ENCODE data around the gene PRCD.
"Not testable (repeated sequence)": the region's sequence is repeated elsewhere in the genome, so short reads cannot be mapped to it uniquely, and the experiment has no call there.

PRCD gene

DNA sequence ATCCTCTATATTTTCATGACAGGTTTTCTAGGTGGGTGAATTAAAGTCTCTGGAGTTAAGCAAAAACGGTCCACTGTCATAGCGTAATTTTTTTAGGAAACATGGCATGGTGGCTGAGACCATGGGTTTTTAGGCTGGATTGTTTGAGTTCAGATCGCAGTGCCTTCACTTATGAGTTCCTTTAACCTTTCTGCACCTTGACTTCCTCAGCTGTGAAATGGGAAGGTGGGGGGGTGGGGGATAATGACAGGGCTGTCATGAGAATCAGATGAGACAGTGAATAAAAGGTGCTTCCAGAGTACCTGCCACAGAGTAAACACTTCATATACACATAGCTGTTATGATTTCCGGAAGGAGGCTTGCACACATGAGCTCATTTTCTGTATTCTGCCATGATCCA is 11.8 kb downstream of the PRCD start:
- no peak for DNase-seq (ENCODE audit: low read depth in 4 of 4, low spot score in 1 of 4)

DNA sequence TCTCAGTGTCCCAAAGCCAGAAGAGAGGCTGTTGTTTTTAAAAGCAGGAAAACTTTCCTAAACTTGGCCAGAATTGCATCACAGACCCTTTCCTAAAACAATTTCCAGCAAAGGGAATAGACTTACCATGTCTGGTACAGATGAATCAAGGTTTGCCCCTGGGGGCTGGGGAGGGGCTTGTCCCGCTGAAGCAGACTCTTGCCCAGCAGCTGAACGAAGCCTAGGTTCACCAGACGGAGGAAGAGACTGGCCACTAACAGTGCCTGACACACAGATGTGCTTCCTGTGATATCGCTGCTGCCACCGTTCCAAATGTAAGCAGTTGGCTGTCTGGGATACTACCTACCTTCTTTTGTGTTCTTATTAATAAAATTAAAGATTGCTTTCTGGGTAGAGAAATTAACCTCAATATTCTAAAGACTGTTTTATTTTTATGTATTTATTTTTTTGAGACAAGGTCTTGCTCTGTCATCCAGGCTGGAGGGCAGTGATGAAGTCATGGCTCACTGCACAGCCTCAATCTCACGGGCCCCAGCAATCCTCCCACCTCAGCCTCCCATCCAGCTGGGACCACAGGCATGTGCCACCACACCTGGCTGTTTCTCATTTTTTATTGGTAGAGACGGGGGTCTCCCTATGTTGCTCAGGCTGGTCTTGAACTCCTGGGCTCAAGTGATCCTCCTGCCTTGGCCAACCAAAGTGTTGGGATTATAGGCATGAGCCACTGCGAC is 13.5 kb downstream of the PRCD start:
- DNase-seq (ENCODE audit: low read depth in 4 of 4, low spot score in 1 of 4), result no peak

DNA sequence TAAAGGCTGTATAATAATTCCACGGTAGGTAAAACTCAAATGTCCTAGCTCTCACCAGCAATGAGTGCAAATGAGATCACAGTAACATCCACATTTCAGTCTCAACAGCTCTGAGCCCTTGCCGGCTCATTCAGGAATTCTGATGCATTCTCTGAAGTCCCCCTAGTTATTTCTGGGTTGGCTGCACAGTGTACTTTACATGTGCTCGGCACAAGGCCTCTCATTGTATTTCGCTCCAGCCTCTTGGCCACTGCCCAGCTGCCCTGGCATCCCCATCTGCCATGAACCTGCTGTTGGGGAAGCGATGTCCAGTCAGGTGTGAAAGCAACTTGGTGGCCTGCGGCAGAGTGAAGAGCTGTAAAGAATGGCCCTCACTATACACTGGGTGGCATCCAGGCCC is 14.3 kb downstream of the PRCD start:
- no peak for DNase-seq (ENCODE audit: low read depth in 4 of 4, low spot score in 1 of 4)

DNA sequence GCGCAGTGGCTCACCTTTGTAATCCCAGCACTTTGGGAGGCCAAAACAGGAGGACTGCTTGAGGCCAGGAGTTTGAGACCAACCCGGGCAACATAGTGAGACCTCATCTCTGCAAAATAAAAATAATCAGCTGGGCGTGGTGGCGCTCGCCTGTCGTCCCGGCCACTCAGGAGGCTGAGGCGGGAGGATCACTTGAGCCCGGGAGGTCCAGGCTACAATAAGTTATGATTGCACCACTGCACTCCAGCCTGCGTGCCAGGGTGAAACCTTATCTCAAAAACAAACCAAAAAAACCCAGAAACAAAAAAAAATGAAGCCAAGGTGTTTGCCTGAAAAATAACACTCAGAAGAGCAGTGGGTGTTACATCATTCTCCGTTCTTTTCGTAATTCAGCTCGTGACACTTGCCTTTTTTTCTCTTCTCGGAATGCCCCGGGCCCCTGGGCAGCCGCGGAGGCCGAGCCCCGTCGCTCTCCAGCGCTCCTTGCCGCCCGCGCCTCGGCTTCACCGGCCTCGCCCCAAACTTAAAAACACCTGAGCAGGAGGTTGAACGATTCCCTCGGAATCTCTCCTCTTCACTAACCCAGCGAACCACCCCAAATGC is 17.0 kb downstream of the PRCD start:
- DNase-seq (ENCODE audit: low read depth in 4 of 4, low spot score in 1 of 4), result no peak

DNA sequence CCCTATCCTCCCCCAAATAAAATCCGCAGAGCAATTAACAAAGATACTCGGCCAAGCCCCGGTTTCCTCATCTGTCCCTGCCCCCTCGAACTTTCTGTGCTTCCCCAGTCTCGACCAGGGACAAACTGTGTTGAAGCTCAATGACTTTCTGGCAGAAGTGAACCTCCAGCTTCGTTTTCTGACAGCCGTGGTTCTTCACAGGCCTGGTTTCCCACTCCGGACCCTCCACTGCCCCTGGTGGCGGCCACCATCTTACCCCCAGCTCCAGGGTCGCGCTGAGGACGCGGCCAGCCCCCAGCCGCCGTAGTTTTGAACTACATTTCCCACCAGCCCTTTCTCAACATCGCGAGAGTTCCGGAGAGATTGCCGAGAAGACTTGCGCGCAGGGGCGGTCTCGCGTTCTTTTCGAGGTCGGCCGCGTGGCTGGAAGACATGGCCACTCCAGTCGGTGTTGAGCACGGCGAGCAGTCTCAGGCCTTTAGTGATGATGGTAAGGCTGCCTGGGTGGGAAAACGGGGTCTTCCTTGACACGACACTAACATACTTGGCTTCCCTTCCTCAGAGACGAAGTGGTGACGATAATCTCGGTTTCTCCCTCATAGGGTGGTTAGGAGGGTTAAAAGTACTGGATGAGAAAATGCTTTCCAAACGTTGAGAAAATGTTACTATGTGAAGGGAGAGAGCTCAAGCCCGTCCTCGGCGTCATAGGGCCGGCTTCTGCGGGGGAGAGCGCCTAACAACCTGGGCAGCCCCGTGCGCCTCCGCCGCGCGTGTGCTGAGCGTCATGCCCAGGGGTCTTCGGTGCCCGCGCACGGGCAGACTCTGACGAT is 17.7 kb downstream of the PRCD start:
- DNase-seq (ENCODE audit: low read depth in 4 of 4, low spot score in 1 of 4), result peak; percentile 85 to 88 (median 86)

DNA sequence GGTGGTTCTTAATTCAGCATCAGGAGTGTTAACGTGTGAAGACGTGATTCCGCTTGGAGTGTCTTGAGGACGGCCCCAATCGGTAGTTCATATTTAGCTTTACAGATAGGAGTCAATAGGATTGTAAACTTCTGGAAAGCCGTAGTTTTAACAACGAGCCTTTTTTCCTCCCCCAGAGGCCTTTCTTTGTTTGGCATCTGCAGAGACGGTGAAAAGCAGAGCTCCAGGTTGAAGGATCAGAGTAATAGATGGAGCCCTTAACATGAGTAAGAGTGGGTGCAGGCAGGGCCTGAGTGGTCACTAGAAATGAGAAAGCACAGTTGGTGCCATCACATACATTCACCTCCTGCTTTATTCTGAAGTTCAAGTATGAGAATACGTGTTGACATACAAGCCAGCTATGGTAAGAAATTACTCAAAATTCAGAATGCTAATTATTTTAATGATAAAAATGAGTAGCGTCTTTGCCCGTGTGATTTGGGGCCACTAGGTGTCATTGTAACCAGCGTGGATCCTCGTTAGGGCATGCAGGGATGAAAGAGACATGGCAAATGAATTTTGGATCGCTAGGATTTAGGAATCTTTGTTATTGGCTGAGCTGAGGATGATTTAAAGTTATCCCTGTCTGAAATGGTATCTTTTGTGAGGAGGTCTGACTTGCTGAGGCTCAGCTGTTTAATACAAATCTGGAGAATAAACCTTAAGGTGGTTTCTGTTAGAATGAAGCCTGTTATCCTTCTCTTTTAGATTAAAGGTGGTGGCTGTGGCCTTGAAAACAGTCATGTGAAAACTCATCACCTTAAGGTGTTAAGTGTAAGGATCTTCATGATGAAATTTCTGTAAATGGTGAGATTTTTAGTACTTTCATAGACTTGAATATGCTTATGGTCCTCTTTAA is 18.6 kb downstream of the PRCD start:
- no peak for DNase-seq (ENCODE audit: low read depth in 4 of 4, low spot score in 1 of 4)

DNA sequence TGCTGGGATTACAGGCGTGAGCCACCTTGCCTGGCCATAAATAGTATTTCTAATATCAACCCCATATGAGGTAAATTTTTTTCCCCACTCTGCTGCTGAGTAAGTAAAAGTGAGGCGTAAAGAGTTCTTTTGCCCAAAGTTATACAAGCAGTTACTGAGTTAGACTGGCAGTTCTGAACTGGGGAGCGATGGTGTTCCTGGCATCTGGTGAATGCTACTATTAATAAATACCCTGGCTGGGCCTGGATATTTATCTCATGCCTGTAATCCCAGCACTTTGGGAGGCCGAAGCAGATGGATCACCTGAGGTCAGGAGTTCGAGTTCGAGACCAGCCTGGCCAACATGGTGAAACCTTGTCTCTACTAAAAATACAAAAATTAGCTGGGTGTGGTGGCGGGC is 19.6 kb downstream of the PRCD start:
- DNase-seq (ENCODE audit: low read depth in 4 of 4, low spot score in 1 of 4), result not testable (repeated sequence)

DNA sequence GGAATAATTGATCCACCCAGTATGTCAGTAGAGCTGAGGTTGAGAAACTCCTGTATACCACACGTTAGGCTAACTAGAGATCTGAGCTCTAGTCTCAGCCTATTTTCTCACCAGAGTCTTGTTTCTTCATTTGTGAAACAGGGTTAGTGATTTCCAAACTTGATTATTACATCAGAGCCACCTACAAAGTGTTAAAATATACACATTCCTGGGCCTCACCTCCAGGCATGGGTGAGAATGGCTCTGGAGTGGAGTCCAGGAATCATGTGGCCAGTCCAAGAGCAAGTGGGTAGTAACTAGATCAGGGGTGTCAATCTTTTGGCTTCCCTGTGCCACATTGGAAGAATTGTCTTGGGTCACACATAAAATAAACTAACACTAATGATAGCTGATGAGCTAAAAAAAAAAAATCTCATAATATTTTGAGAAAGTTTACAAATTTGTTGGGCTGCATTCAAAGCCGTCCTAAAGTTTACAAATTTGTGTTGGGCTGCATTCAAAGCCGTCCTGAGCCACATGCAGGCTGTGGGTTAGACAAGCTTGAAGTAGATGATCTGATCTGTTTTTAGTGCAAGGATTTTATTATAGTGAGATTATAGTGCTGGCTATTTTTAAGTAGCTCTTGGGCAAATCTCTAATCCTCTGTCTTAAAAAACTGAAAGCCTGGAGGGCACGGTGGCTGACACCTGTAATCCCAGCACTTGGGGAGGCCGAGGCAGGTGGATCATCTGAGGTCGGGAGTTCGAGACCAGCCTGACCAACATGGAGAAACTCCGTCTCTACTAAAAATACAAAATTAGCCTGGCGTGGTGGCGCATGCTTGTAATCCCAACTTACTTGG is 20.4 kb downstream of the PRCD start:
- no peak for DNase-seq (ENCODE audit: low read depth in 4 of 4, low spot score in 1 of 4)

DNA sequence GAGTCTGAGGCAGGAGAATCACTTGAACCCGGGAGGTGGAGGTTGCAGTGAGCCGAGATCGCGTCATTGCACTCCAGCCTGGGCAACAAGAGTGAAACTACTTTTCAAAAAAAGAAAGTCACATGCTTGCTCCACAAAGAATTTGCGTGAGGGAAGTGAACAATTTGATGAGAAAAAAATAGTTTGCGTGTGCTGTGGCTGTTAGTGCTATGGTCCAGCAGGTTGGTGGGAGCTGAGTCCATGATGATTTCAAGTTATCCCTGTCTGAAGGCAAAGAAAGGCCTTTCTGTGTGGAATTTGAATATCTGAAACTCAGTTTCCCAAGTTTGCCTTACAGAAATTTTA is 21.0 kb downstream of the PRCD start:
- no peak for DNase-seq (ENCODE audit: low read depth in 4 of 4, low spot score in 1 of 4)

DNA sequence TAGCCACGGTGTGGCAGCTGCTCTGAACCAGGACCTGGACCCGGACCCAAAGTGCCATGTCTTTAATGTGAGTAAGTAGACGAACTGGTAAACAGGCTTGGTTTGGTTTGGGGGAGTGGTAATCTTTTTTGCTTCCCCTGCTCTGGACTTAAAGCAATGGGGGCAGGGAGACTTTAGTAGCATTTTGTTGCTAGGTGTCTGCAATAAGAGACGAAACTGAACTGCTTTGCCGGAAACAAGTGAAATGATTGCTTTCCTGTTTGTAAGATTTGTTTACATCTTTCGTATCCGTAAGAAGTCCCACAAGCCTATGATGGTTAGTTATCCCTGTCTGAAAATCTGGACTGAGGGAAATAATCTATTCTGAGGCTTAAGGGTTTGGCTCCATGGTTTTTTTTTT is 21.5 kb downstream of the PRCD start:
- DNase-seq (ENCODE audit: low read depth in 4 of 4, low spot score in 1 of 4), result no peak

DNA sequence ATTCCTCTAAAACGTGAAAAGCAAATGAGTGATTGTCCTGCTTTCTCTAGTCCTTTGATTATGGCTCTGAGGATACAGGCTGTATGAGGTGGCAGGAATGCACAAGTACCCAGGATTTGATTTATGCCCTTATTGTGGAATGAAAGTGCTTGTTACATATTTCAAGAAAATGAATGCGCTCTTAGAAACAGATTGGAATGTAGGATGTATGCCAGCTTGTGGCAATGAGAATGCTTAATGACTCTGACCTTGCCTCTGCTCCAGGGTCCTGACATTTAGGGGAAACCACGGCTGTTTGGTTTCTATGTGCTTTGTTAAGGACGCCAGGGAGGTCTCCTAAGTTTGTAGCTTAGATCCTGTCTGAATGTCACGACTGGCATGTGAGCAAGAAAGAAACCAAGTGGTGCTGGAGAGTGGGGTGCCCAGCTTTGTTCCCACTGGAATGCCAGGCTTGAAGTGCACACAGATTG is 22.0 kb downstream of the PRCD start:
- no peak for DNase-seq (ENCODE audit: low read depth in 4 of 4, low spot score in 1 of 4)

DNA sequence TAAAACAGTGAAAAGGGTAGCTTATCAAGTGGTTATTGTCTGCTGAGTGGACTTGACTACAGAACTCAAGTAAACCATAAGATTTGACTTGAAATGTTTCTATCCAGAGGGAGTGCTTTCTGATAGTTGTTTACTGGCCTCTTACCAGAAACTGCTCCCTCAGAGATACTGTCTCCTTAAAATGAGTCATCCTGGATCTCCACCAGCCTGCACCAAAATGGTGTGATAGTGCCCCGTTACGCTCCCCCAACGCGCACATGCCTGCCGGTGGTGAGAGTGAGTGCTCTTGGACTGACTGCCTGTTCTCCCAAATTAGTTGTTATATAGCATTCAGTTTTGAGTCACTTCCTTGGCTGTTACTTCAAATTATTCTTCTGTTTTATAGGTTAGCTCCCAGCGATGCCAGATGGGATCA is 22.9 kb downstream of the PRCD start:
- DNase-seq (ENCODE audit: low read depth in 4 of 4, low spot score in 1 of 4), result no peak

DNA sequence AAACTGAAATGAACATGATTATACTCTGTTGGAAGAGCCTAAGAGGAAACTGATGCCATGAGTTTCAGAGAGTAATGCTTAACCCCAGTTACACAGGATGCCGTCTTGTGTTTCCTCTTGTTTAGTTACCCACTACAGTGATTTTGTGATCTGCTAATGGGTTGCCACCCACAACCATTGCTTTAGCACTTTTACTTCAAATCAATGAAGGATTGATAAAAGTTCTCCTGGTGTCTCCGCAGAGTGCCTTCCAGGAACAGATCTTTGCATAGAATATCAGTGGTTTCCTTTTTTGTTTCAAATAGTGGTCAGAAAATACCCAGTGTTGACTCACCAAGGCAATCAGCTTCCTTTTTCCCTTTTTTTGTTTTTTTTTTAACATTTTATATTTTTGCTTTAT is 23.5 kb downstream of the PRCD start:
- DNase-seq (ENCODE audit: low read depth in 4 of 4, low spot score in 1 of 4), result not testable (repeated sequence)

DNA sequence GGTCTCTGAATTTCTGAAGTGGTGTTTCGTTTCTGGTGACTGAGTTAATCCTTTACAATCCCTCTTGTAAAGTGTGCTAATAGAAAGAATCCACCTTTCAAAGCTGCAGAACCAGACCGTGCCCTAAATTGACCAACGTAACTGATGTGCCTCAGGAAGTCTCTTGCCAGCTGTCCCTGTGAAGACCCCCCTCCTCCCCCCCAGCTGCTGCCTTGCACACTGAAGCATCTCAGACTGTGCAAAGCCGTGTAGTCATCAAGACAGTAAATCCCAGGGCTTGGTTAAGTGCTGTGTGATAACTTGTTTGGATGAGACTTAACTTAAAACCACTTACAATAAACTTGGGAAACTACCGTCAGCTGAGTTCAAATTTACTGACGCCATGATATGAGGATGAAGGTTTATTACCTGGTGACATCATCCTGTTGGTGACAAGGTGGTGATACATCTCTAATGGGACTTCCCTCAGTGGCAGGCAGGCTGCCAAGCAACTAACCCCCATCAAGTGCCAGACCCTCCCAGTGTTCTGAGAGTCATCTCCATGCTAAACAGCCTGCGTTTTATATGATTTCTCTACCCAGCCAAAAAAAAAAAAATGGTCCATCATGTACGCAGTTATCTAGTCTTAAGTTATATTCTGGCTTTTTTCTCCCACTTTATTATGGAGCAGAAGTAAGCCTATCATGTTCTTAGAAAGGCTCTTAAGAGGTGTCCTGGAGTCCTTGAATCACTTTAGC is 25.3 kb downstream of the PRCD start:
- not testable (repeated sequence) for DNase-seq (ENCODE audit: low read depth in 4 of 4, low spot score in 1 of 4)

DNA sequence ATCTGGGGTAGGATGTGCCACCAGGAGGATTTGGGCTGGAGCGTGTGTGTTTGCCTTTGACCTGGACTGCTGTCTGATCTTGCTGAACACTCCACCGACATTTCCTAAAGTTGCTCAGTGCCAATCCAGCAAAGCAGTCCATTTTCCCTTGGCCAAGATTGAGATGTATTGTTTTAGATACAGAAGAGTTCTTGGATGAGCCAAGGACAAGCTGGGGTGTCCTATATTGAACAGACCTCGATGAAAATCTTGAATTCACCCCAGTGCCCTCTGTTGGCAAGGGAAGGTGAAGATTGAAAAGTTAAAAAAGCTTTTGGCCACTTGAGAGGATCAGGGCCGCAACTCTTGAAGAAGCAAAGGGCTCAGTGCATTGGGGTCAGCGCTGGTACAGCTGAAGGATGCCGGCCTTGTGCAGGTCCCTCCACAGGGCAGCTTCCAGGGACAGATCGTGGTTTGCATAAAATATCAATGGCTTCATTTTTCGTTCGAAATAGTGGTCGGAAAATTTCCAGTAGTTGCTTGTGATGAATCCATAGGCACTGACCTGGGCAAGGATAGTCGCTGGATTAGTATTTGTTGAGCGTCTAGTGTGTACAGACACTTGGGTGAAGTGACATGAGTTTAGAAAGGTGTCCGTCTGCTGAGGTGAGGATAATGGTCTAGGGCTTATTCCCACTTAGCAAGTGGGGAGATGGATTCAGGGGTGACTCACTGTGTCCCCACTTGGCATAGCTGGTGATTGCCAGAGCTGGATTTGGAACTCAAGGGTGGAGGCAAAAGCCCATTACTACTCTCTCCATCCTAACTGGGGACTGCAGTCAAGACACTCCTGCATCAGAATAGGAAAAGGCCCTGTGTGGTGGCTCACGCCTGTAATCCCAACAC is 26.1 kb downstream of the PRCD start:
- DNase-seq (ENCODE audit: low read depth in 4 of 4, low spot score in 1 of 4), result no peak

DNA sequence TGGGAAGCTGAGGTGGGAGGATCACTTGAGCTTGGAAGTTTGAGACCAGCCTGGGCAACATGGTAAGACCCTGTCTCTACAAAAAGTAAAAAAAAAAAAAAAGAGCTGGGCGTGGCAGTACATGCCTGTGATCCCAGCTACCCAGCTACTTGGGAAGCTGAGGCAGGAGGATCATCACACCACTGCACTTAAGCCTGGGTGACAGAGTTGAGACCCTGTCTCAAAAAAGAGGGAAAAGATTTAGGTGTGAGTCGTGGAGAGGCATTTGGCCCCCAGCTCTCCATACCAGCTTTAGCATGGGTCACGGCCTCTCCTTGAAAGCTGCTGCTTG is 26.7 kb downstream of the PRCD start:
- no peak for DNase-seq (ENCODE audit: low read depth in 4 of 4, low spot score in 1 of 4)

DNA sequence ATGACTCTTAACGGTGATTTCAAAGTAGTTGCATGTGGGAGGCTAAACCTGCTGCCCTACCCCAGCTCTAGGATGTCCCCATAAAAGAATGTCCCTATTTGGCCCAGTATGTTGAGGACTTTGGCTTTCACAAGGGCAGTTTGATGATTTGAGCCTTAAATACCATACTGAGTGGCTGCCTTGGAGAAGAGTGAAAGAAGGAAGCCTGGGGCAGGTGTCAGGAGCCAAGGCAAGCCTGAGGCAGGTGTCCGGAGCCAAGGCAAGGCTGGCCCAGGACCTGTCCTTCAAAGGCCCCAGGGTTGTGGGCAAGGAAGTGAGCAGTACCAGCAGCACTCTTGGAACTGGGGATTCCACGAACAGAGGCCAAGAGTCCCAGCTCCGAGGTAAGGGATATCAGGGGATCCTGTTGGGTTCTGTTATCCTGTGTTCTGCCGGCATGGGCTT is 27.2 kb downstream of the PRCD start:
- no peak for DNase-seq (ENCODE audit: low read depth in 4 of 4, low spot score in 1 of 4)

DNA sequence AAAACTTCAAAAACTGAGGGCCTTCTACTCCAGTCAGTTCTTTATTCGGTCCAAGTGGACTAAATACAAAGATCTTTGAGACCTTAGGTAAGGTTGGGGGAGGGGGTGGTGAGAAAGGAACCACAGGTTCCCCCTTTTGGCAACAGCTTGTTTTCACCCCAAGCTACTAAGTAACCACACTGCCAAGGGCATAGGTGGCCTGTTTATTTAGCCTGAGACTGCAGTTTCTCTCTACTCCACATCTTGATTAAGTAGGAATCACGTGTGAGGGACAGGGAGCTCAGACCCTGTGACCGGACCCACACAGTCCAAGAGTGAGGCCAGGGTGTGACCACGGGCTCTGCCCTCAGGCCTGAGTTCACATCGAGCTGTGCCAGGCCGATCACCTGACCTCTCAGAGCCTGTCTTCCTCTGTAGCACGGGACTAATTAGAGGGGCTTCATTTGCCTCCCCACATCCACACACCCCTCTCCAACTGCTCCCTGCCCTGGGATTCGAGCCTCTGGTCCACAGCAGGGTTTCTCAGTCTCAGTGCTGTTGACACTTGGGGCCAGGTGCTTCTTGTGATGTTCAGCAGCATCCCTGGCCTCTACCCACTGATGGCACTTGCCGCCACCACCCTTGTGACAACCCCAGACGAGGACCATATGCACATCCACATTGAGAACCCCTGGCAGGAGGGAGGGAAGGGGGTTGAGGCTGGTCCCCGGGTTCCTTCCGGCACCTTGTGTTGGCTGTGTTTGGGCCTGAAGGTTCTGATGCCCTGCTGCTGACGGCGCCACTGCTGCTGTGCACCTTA is 28.0 kb downstream of the PRCD start:
- DNase-seq (ENCODE audit: low read depth in 4 of 4, low spot score in 1 of 4), result no peak
